Testis (tissue), 2 donors: ENCODE results near the gene PSMC1.

Experiments
- POLR2A ChIP-seq: fragments of 450-650 bp; IDR thresholded peaks from one replicate; pipeline ENCODE4 v1.6.1; 2017; ENCODE audit warnings: antibody characterized with exemption, mild to moderate bottlenecking, moderate library complexity
- TF ChIP-seq, protein P1 (sequence below), 3 experiments: fragments of 450-650 bp in 2 of 3; fragments of 200-600 bp in 1 of 3; sonication (generic) in 1 of 3; IDR thresholded peaks; one replicate each; pipeline ENCODE4 v1.5.1; 2016 to 2019; ENCODE audit warnings: antibody characterized with exemption in 3 of 3, mild to moderate bottlenecking in 2 of 3, moderate library complexity in 1 of 3

DNA sequence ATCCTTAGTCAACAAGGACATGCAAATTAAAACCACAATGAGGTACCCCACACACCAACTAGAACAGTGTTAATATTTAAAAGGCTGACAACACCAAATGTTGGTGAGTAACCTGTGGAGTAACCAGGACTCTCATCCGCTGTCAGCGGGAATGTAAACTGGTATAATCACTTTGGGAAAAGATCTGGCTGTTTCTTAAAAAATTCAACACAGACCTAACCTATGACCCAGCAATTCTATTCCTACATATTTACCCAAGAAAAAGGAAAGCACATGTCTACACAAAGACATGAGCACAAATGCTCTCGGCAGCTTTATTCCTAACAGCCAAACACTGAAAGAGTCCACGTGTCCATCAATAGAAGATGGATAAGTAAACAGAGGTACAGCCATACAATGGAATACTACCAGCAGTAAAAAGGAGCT is 48.8 kb downstream of the PSMC1 start:
- TF ChIP-seq, protein P1, sequence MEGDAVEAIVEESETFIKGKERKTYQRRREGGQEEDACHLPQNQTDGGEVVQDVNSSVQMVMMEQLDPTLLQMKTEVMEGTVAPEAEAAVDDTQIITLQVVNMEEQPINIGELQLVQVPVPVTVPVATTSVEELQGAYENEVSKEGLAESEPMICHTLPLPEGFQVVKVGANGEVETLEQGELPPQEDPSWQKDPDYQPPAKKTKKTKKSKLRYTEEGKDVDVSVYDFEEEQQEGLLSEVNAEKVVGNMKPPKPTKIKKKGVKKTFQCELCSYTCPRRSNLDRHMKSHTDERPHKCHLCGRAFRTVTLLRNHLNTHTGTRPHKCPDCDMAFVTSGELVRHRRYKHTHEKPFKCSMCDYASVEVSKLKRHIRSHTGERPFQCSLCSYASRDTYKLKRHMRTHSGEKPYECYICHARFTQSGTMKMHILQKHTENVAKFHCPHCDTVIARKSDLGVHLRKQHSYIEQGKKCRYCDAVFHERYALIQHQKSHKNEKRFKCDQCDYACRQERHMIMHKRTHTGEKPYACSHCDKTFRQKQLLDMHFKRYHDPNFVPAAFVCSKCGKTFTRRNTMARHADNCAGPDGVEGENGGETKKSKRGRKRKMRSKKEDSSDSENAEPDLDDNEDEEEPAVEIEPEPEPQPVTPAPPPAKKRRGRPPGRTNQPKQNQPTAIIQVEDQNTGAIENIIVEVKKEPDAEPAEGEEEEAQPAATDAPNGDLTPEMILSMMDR (IDR thresholded peaks at IDR 0.05) = no peak
- no peak for TF ChIP-seq POLR2A
